H9 (cell line): ENCODE data around the gene VRK2. TPM values are rescaled to one million over a fixed set of nuclear protein-coding genes. Genes with fewer than 3 reads are reported as not detected.
A peak's percentile ranks its signal among the peaks of the same experiment; 100 is the strongest.
"Not testable (repeated sequence)": the region's sequence is repeated elsewhere in the genome, so short reads cannot be mapped to it uniquely, and the experiment has no call there.

Experiments
- DNase-seq: peaks from one replicate; pipeline ENCODE4 v3.0.0-alpha.2; 2017
- H2AFZ ChIP-seq: one replicate; pipeline ENCODE4 v1.6.1; 2013; ENCODE audit warnings: mild to moderate bottlenecking, low read length, control low read depth, moderate library complexity
- H2AK5ac ChIP-seq: 2 replicates; pipeline ENCODE4 v1.6.1; 2013; ENCODE audit warnings: low read length, control low read depth, mixed read lengths; ENCODE audit not compliant: insufficient read length
- H2BK120ac ChIP-seq: one replicate; pipeline ENCODE4 v1.6.1; 2013; ENCODE audit warnings: low read depth, mild to moderate bottlenecking, low read length, control low read depth, inconsistent platforms; ENCODE audit not compliant: poor library complexity, severe bottlenecking
- H2BK12ac ChIP-seq: 2 replicates; pipeline ENCODE4 v1.6.1; 2013; ENCODE audit warnings: low read length, control low read depth, mixed read lengths, low read depth; ENCODE audit not compliant: insufficient read length
- H2BK15ac ChIP-seq: 2 replicates; pipeline ENCODE4 v1.6.1; 2013; ENCODE audit warnings: low read depth, low read length, control low read depth
- H2BK20ac ChIP-seq: one replicate; pipeline ENCODE4 v1.6.1; 2013; ENCODE audit warnings: low read depth, mild to moderate bottlenecking, low read length, control low read depth, inconsistent platforms; ENCODE audit not compliant: poor library complexity, severe bottlenecking
- H2BK5ac ChIP-seq: 2 replicates; pipeline ENCODE4 v1.6.1; 2013; ENCODE audit warnings: low read length, control low read depth, mixed read lengths; ENCODE audit not compliant: insufficient read length
- H3K14ac ChIP-seq: 2 replicates; pipeline ENCODE4 v1.6.1; 2013; ENCODE audit warnings: low read length, control low read depth; ENCODE audit not compliant: insufficient read depth
- H3K18ac ChIP-seq: 2 replicates; pipeline ENCODE4 v1.6.1; 2013; ENCODE audit warnings: low read depth, mild to moderate bottlenecking, mixed read lengths, low read length, control low read depth; ENCODE audit not compliant: insufficient read length
- H3K23ac ChIP-seq: 2 replicates; pipeline ENCODE4 v1.6.1; 2013; ENCODE audit warnings: low read length, control low read depth, mixed read lengths, low read depth; ENCODE audit not compliant: insufficient read length
- H3K23me2 ChIP-seq: 2 replicates; pipeline ENCODE4 v1.6.1; 2013; ENCODE audit warnings: low read depth, mild to moderate bottlenecking, mixed read lengths, low read length, control low read depth; ENCODE audit not compliant: insufficient read length, poor library complexity, severe bottlenecking
- H3K27ac ChIP-seq: 2 replicates; pipeline ENCODE4 v1.5.1; 2013; ENCODE audit warnings: low read length, control low read depth, mixed read lengths, low read depth; ENCODE audit not compliant: insufficient read length
- H3K27me3 ChIP-seq: 2 replicates; pipeline ENCODE4 v1.6.1; 2013; ENCODE audit warnings: low read length, control low read depth, inconsistent platforms; ENCODE audit not compliant: insufficient read depth
- H3K4ac ChIP-seq: 2 replicates; pipeline ENCODE4 v1.6.1; 2013; ENCODE audit warnings: low read depth, mild to moderate bottlenecking, control low read depth, inconsistent platforms, low read length, moderate library complexity
- H3K4me1 ChIP-seq: 2 replicates; pipeline ENCODE4 v1.6.1; 2013; ENCODE audit warnings: low read length, control low read depth, inconsistent platforms; ENCODE audit not compliant: insufficient read depth
- H3K4me2 ChIP-seq: 2 replicates; pipeline ENCODE4 v1.6.1; 2013; ENCODE audit warnings: low read length, control low read depth, mixed read lengths; ENCODE audit not compliant: insufficient read length, insufficient read depth
- H3K56ac ChIP-seq: 2 replicates; pipeline ENCODE4 v1.6.1; 2013; ENCODE audit warnings: low read depth, mild to moderate bottlenecking, mixed read lengths, low read length, control low read depth; ENCODE audit not compliant: insufficient read length
- H3K79me1 ChIP-seq: 2 replicates; pipeline ENCODE4 v1.6.1; 2013; ENCODE audit warnings: low read depth, mild to moderate bottlenecking, moderate library complexity, low read length, control low read depth, inconsistent platforms; ENCODE audit not compliant: insufficient read depth, poor library complexity, severe bottlenecking
- H3K79me2 ChIP-seq: 2 replicates; pipeline ENCODE4 v1.6.1; 2013; ENCODE audit warnings: low read length, control low read depth, inconsistent platforms; ENCODE audit not compliant: insufficient read depth
- H3K9ac ChIP-seq: 2 replicates; pipeline ENCODE4 v1.6.1; 2013; ENCODE audit warnings: low read length, control low read depth, mixed read lengths; ENCODE audit not compliant: insufficient read length; ENCODE audit errors: extremely low read depth
- H3K9me3 ChIP-seq: one replicate; pipeline ENCODE4 v1.6.1; 2013; ENCODE audit warnings: low read depth, low read length, inconsistent platforms; ENCODE audit not compliant: control insufficient read depth
- H3T11ph ChIP-seq: one replicate; pipeline ENCODE4 v1.6.1; 2013; ENCODE audit warnings: mild to moderate bottlenecking, low read length, control low read depth, inconsistent platforms
- H4K20me1 ChIP-seq: one replicate; pipeline ENCODE4 v1.6.1; 2013; ENCODE audit not compliant: control insufficient read depth, insufficient read length, insufficient read depth
- H4K5ac ChIP-seq: 2 replicates; pipeline ENCODE4 v1.6.1; 2013; ENCODE audit warnings: low read depth, mild to moderate bottlenecking, mixed read lengths, low read length, control low read depth; ENCODE audit not compliant: insufficient read length
- H4K8ac ChIP-seq: replicated peaks from 2 replicates; pipeline ENCODE4 v1.6.1; 2013; ENCODE audit warnings: low read length, control low read depth, mixed read lengths, low read depth; ENCODE audit not compliant: insufficient read length
- H4K91ac ChIP-seq: 2 replicates; pipeline ENCODE4 v1.6.1; 2013; ENCODE audit warnings: low read depth, mild to moderate bottlenecking, moderate library complexity, mixed read lengths, low read length, control low read depth; ENCODE audit not compliant: insufficient read length
- H3K27ac Mint-ChIP-seq, 3 experiments: 2 replicates in 2 of 3; 3 replicates in 1 of 3; pipeline ENCODE4 v1.8.0; 2020 to 2021; ENCODE audit warnings: mixed read lengths in 3 of 3, mild to moderate bottlenecking in 1 of 3, moderate library complexity in 1 of 3
- H3K27me3 Mint-ChIP-seq: 2 replicates; pipeline ENCODE4 v1.8.0; 2021; ENCODE audit warnings: low read depth, mild to moderate bottlenecking, moderate library complexity, mixed read lengths
- H3K36me3 Mint-ChIP-seq, 3 experiments: 2 replicates in 2 of 3; 3 replicates in 1 of 3; pipeline ENCODE4 v1.8.0; 2020 to 2021; ENCODE audit warnings: low read depth in 3 of 3, mixed read lengths in 3 of 3; ENCODE audit not compliant: insufficient read depth in 1 of 3
- H3K4me1 Mint-ChIP-seq, 2 experiments: 2 replicates each; pipeline ENCODE4 v1.8.0; 2020; ENCODE audit warnings: mixed read lengths in 2 of 2
- H3K4me3 Mint-ChIP-seq, 2 experiments: 2 replicates in 1 of 2; 3 replicates in 1 of 2; pipeline ENCODE4 v1.8.0; 2020 to 2021; ENCODE audit warnings: mild to moderate bottlenecking in 2 of 2, mixed read lengths in 2 of 2, moderate library complexity in 1 of 2
- H3K9me3 Mint-ChIP-seq, 2 experiments: 2 replicates in 1 of 2; 3 replicates in 1 of 2; pipeline ENCODE4 v1.8.0; 2020; ENCODE audit warnings: mild to moderate bottlenecking in 2 of 2, mixed read lengths in 2 of 2, moderate library complexity in 1 of 2
- WGBS: extraction: QIAGEN DNeasy Blood & Tissue Kit; methylation state at CpG from one replicate; pipeline ENCODE4 v1.1.7; 2013; ENCODE audit warnings: missing lambda C conversion rate, low lambda C conversion rate, mixed read lengths; ENCODE audit not compliant: insufficient read length; ENCODE audit errors: extremely low coverage; 5-methylcytosine and 5-hydroxymethylcytosine counted together
- total RNA-seq: library from RNA; stranded (reverse); gene quantifications from 2 replicates; pipeline ENCODE4 v1.2.1, GENCODE V29; 2021
- TF ChIP-seq, protein P1 (sequence below): fragments of 200-600 bp; sonication (generic); conservative IDR thresholded peaks from 3 replicates; pipeline ENCODE4 v1.8.0; 2021; ENCODE audit warnings: antibody characterized with exemption, mild to moderate bottlenecking

The VRK2 gene
- total RNA-seq, 1 experiment from 2014 or later = 23.8 TPM

GRCh38 chr2:58186501-58186900 lies 139.9 kb downstream of the VRK2 start:
- TF ChIP-seq, protein P1, sequence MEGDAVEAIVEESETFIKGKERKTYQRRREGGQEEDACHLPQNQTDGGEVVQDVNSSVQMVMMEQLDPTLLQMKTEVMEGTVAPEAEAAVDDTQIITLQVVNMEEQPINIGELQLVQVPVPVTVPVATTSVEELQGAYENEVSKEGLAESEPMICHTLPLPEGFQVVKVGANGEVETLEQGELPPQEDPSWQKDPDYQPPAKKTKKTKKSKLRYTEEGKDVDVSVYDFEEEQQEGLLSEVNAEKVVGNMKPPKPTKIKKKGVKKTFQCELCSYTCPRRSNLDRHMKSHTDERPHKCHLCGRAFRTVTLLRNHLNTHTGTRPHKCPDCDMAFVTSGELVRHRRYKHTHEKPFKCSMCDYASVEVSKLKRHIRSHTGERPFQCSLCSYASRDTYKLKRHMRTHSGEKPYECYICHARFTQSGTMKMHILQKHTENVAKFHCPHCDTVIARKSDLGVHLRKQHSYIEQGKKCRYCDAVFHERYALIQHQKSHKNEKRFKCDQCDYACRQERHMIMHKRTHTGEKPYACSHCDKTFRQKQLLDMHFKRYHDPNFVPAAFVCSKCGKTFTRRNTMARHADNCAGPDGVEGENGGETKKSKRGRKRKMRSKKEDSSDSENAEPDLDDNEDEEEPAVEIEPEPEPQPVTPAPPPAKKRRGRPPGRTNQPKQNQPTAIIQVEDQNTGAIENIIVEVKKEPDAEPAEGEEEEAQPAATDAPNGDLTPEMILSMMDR = no peak
- Histone ChIP-seq H3K14ac (no peak overlapping the region), H2AFZ (no peak overlapping the region), H3K18ac (no peak overlapping the region), H2AK5ac (no peak overlapping the region), H3K23ac (no peak overlapping the region), H2BK120ac (no peak overlapping the region), H4K20me1 (no peaks in the 10 kb centered on the region), H3K9ac (no peak overlapping the region), H3K27me3 (no peaks in the 10 kb centered on the region), H2BK5ac (no peak overlapping the region), H2BK15ac (no peak overlapping the region), H3K9me3 (no peaks in the 10 kb centered on the region), H2BK12ac (no peak overlapping the region), H4K5ac (no peak overlapping the region), H2BK20ac (no peak overlapping the region), H3T11ph (no peak overlapping the region), H3K79me2 (no peaks in the 10 kb centered on the region), H4K91ac (no peak overlapping the region), H3K23me2 (no peaks in the 10 kb centered on the region), H3K79me1 (no peaks in the 10 kb centered on the region), H4K8ac (no peak overlapping the region), H3K27ac (no peak overlapping the region), H3K4ac (no peak overlapping the region), H3K56ac (no peak overlapping the region), H3K4me2 (no peak overlapping the region), H3K4me1 (no peaks in the 10 kb centered on the region)
- no peak for DNase-seq
- Mint-ChIP-seq H3K4me1 (no peaks in the 10 kb centered on the region), H3K4me3 (no peak overlapping the region), H3K9me3 (no peaks in the 10 kb centered on the region; a peak in 1 of 5 replicates), H3K36me3 (peaks cover 22 to 37% (median 35%) of the 10 kb centered on the region in 3 experiments), H3K27ac (peak overlapping the region in 1 of 3 experiments; percentile 16; a peak in 1 of 7 replicates), H3K27me3 (no peaks in the 10 kb centered on the region)
- no CpG with 5 or more reads among the region's 4 CpGs for WGBS

- H3K4me2 ChIP-seq, H3K9me3 Mint-ChIP-seq, H3K56ac ChIP-seq, H4K5ac ChIP-seq, H2AK5ac ChIP-seq, H3K79me2 ChIP-seq, H4K8ac ChIP-seq, H2BK5ac ChIP-seq, H3K27ac ChIP-seq, H2AFZ ChIP-seq, H4K20me1 ChIP-seq, H3K9ac ChIP-seq, H3K9me3 ChIP-seq, H2BK15ac ChIP-seq, H3K4ac ChIP-seq, DNase-seq, H3K23ac ChIP-seq, H4K91ac ChIP-seq, H2BK20ac ChIP-seq, H3K4me3 Mint-ChIP-seq, H3T11ph ChIP-seq, H2BK12ac ChIP-seq, H3K14ac ChIP-seq, H3K18ac ChIP-seq, H3K23me2 ChIP-seq, H3K27me3 ChIP-seq, H3K4me1 ChIP-seq, H3K79me1 ChIP-seq, H3K4me1 Mint-ChIP-seq, H3K27me3 Mint-ChIP-seq, H3K27ac Mint-ChIP-seq, H2BK120ac ChIP-seq: not testable (repeated sequence)
- peaks cover 22 to 39% (median 35%) of the 10 kb centered on the region in 3 experiments; a peak in 6 of 7 replicates for H3K36me3 Mint-ChIP-seq
- WGBS = no CpG with 5 or more reads among the region's 6 CpGs
Measured at GRCh38 chr2:58187022-58187421, 140.4 kb downstream of the VRK2 start.
